NCI-H524 (cell line): ENCODE results near the gene GP1BA.
"Not testable (repeated sequence)": the region's sequence is repeated elsewhere in the genome, so short reads cannot be mapped to it uniquely, and the experiment has no call there.

ENCODE experiments used
- DNase-seq, 2 experiments: peaks; one replicate each; lab custom pipeline; 2025; lab: John Stamatoyannopoulos, UW

The GP1BA gene

DNA sequence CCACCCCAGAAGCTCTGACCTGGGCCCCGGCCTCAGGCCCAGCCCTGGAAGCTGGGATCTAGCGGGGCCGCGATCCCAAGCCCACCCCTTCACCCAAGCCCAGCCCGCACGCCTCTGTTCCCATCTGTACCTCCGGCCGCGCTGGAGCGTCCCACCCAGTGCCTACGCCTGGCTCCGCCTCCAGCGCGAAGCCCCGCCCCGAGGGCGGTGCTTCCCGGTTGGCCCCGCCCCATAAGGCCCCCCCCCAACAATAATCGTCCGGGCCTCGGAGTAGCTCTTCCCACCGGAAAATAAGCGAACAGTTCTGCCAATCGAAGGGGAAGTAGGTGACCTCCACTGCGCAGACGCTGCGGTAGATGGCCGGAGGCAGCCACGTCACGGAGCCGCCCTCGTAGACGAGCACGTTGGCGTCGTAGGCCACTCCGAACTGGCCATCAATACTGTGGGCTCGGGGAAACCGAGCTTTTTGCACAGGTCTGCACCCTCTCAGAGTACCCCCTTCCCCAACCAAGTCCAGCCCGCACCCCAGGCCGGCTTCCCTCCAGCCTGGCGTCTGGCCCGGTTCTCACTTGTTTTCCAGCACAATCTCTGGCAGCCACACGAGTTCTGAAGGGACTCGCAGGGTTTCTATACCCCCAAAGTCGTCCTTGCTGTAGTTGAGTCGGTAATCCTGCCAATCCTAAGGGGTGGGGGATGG is 30.3 kb upstream of the GP1BA start:
- no peak for DNase-seq

DNA sequence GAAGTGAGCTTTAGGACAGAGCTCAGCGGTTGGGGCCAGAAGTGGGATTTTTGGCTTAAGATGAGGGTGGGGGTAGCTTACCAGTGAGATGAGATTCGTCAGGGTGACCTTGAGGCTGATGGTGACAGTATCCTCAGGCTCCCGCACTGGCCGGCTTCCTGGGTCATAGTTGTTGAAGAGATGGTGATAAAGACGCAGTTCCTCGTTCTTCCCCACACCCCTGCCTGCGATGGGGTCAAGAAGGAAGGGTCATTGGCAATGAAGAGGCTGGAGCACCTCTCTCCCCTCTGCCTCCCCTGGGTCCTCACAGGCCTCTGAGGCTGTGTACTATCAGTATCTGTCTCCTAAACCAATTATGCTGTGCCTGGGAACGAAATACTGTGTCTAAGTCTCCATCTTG is 29.5 kb upstream of the GP1BA start:
- no peak for DNase-seq

- peak; percentile 67 to 80 for DNase-seq
Observed at GRCh38 chr17:4903051-4903818, 28.8 kb upstream of the GP1BA start, which contains the start of gene CHRNE. TSS of gene CHRNE (minus strand) at chr17:4903098. CDS start at chr17:4903063, 35 bp downstream.

DNA sequence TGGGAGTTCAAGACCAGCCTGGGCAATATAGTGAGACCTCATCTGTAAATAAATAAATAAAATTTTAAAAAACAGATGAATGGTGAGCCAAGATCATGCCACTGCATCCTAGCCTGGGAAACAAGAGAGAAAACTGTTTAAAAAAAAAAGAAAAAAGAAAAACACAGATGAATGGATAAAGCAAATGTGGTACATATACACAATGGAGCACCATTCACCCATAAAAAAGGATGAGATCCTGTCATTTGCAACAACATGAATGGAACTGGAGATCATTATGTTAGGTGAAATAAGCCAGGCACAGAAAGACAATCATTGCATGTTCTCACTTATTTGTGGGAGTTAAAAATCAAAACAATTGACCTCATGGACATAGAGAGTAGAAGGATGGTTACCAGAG is 25.4 kb upstream of the GP1BA start:
- not testable (repeated sequence) for DNase-seq

- DNase-seq = no peak
Observed at GRCh38 chr17:4908301-4908700, 23.8 kb upstream of the GP1BA start.

GRCh38 chr17:4908711-4909496 is 23.2 kb upstream of the GP1BA start:
- DNase-seq = peak; percentile 67 to 86

- DNase-seq = no peak
Observed at GRCh38 chr17:4913994-4914393, 18.1 kb upstream of the GP1BA start.

- not testable (repeated sequence) for DNase-seq
Observed at GRCh38 chr17:4914551-4914950, 17.5 kb upstream of the GP1BA start.

- peak in 1 of 2 experiments; percentile 52 for DNase-seq
Observed at GRCh38 chr17:4919511-4920047, 12.5 kb upstream of the GP1BA start.

- no peak for DNase-seq
Observed at GRCh38 chr17:4920351-4921048, 11.6 kb upstream of the GP1BA start.

GRCh38 chr17:4921320-4921719 is 10.8 kb upstream of the GP1BA start:
- no peak for DNase-seq

GRCh38 chr17:4926577-4927335 is 5.3 kb upstream of the GP1BA start:
- DNase-seq = not testable (repeated sequence)

DNA sequence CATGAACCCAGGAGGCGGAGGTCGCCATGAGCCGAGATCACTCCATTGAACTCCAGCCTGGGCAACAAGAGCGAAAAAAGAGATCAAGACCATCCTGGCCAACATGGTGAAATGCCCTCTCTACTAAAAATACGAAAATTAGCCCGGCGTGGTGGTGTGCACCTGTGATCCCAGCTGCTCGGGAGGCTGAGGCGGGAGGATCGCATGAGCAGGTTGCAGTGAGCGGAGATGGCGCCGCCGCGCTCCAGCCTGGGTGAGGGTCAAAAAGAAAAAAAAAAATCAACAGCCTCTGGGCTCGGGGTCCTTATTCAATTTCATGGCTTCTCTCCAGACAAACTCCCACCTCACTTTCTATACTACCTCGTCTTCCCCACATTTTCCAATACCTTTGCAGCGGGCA is 3.2 kb upstream of the GP1BA start:
- no peak for DNase-seq

DNA sequence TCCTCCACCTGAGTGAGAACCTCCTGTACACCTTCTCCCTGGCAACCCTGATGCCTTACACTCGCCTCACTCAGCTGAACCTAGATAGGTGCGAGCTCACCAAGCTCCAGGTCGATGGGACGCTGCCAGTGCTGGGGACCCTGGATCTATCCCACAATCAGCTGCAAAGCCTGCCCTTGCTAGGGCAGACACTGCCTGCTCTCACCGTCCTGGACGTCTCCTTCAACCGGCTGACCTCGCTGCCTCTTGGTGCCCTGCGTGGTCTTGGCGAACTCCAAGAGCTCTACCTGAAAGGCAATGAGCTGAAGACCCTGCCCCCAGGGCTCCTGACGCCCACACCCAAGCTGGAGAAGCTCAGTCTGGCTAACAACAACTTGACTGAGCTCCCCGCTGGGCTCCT is 679 bp downstream of the GP1BA start:
- no peak for DNase-seq

GRCh38 chr17:4933646-4934045 is 1.6 kb downstream of the GP1BA start:
- DNase-seq = no peak

- no peak for DNase-seq
Observed at GRCh38 chr17:4934173-4934979, 2.3 kb downstream of the GP1BA start.

DNA sequence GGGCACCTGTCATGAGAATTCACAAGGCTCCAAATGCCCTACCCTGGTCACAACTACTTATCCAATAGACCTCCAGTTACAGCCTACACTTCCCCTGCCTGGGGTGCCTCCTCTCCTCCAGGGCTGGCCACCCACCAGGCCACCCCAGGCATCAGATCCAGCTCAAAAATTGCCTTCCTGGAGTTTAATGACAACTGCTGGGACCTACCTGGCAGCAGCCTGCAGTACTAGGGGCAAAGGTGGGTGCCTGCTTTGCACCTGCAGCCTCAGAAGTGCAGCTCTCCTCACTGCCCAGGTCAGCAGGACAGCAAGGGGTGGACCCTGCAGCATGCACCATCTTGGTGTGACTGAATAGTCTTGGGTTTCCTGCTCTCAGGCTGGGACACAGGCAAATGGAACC is 3.6 kb downstream of the GP1BA start:
- DNase-seq = no peak

DNA sequence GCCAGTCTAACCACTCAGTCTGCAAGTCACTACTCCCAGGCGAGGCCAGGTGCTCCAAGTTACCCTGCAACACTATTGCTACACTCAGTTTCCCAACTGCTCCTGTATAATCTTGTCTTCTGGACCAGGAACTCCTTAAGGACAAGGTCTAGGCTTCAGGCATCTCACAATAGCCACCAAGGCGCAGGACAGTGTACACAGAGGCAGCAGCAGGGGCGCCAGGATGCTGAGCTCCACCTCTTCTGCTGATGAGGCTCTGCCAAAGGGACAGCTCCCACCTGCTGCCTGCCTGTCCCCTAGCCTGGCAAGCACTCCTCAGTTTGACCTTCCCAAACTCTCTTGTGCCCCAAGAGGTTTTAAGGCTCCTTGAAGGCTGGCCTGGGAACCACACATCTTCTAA is 4.4 kb downstream of the GP1BA start:
- DNase-seq = no peak

DNA sequence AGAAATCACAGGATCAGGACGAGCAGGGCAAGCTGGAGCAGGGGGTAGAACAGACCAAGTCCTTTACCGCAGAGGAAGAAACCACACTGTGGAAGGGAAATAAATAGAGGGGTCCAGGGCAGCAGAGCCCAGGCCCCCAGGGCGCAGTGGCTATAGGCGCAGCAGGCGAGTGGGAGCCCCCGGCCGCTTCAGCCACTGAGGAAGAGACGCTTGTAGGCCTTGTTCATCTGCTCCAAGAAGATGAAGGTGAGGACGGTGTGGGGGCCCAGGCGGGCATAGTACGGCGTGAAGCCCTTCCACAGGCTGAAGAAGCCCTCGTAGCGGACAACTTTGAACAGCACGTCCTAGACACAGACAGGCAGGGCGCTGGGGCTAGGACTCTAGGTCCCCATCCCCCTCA is 5.5 kb downstream of the GP1BA start:
- DNase-seq = no peak

DNA sequence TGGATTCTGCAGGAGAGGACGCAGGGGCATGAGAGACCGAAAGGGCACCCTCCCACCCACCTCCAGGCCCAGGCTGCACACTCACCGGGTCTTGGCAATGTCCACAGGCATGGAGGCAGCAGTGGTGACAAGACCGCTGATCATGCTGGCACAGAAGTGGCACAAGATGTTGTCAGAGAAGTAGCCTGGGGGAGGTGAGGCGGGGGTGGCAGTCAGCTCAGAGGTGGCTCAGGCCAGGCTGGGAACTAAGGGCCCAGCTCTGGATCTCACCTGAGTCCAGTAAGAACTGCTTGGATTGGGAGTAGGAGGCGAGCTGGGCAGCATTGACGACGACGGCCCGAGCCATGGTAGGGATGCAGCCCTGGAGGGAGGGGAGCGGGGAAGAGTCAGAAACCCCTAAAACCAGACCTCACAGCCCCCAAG is 6.0 kb downstream of the GP1BA start:
- no peak for DNase-seq
